ENCODE measurements around the gene CD82.
"Not testable (repeated sequence)": the region's sequence is repeated elsewhere in the genome, so short reads cannot be mapped to it uniquely, and the experiment has no call there.

The CD82 gene

GRCh38 chr11:44535191-44535980, 30.1 kb upstream of the CD82 start:
- DNase-seq, result no peak

- no peak for DNase-seq
Measured at GRCh38 chr11:44536788-44537516, 28.5 kb upstream of the CD82 start.

GRCh38 chr11:44537679-44538078, 27.8 kb upstream of the CD82 start:
- no peak for DNase-seq

GRCh38 chr11:44538375-44539054, 26.9 kb upstream of the CD82 start:
- peak; percentile 87 for DNase-seq

GRCh38 chr11:44539971-44540370, 25.5 kb upstream of the CD82 start:
- no peak for DNase-seq

- no peak for DNase-seq
Measured at GRCh38 chr11:44540667-44541066, 24.8 kb upstream of the CD82 start.

GRCh38 chr11:44542372-44542771, 23.1 kb upstream of the CD82 start:
- DNase-seq, result no peak

GRCh38 chr11:44546984-44547383, 18.5 kb upstream of the CD82 start:
- not testable (repeated sequence) for DNase-seq

- DNase-seq, result not testable (repeated sequence)
Measured at GRCh38 chr11:44547534-44547933, 17.9 kb upstream of the CD82 start.

- DNase-seq, result no peak
Measured at GRCh38 chr11:44548032-44548695, 17.3 kb upstream of the CD82 start.

GRCh38 chr11:44548961-44549749, 16.3 kb upstream of the CD82 start:
- not testable (repeated sequence) for DNase-seq

- DNase-seq, result no peak
Measured at GRCh38 chr11:44550123-44550522, 15.3 kb upstream of the CD82 start.

- no peak for DNase-seq
Measured at GRCh38 chr11:44551456-44552139, 13.9 kb upstream of the CD82 start.

GRCh38 chr11:44555031-44555800, 10.2 kb upstream of the CD82 start:
- DNase-seq, result no peak

GRCh38 chr11:44556735-44557409, 8.6 kb upstream of the CD82 start:
- peak; percentile 75 for DNase-seq

- DNase-seq, result no peak
Measured at GRCh38 chr11:44557464-44557863, 8.0 kb upstream of the CD82 start.

GRCh38 chr11:44559207-44559939, 6.1 kb upstream of the CD82 start:
- no peak for DNase-seq

GRCh38 chr11:44559940-44560300, 5.5 kb upstream of the CD82 start:
- not testable (repeated sequence) for DNase-seq

GRCh38 chr11:44561275-44561805, 4.1 kb upstream of the CD82 start:
- DNase-seq, result no peak

All from right forelimb (tissue), 1 donor.